Measurements from ENCODE around the gene CABLES1.
"Not testable (repeated sequence)": the region's sequence is repeated elsewhere in the genome, so short reads cannot be mapped to it uniquely, and the experiment has no call there.

The CABLES1 gene

GRCh38 chr18:23109163-23109562 is 26.1 kb upstream of the CABLES1 start:
- DNase-seq (ENCODE audit: low spot score) = not testable (repeated sequence)

- DNase-seq (ENCODE audit: low spot score) = no peak
Measured at GRCh38 chr18:23113576-23113975, 21.7 kb upstream of the CABLES1 start.

DNA sequence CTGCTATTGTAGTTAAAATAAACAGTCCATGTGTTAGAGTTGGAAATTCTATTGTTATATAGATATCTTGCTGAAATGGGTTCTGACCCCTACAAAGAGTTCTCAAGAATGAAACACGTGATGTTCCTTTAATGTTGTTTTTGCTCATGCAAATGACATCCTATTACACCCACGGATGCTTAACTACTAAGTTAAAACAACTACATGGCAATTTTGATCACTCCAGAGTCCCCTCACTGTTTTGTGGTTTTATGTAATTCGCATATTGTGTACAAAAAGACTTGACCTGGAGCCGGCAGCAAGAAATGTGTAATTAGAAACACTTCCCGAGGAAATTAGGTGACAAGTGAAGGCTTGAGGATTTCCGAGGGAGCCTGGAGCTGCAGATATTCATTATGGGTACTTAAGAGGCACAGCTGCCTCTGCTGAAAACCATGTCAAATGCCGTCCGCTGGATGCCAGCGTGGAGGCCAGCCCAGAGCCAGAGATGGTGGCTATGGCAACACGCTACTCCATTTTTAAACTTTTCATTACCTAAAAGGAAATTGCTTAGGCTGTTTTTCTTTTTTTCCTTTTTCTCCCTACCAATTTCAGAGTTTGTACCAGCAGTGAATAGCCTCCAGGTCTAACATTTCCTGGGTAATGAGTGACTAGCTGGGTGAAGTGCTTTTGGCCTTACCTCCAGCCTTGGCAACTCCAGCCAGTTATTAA is 21.0 kb upstream of the CABLES1 start:
- no peak for DNase-seq (ENCODE audit: low spot score)

DNA sequence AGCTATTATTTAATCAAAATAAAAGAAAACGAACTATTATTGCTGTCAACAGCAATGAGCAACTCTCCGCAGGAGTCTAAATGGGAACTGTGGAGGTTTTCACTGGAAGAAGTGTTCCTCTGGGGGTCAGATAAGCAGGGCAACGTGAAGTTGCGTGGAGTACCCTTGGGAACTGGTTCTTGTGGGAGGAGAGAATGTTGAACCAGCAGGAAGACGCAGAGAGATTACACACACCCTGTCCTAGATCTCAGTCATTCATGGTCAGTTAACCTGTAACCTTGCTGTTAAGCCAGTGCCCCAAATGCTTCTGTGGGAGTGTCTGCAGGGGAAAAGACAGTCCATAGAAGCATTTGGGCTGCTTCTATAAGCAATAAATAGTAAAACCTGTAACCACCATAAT is 20.4 kb upstream of the CABLES1 start:
- no peak for DNase-seq (ENCODE audit: low spot score)

DNA sequence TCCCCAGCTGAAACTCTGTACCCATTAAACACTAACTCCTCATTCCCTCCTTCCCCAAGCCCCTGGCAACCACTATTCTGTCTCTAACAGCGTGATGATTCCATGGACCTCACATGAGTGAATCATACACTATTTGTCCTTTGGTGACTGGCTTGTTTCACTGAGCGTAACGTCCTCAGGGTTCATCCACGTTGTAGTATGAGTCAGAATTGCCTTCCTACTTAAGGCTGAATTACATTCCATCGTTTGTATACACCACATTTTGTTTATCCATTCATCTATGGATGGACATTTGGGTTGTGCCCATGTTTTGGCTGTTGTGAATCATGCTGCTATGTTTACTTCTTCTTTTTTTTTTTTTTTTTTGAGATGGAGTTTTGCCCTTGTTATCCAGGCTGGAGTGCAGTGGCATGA is 19.6 kb upstream of the CABLES1 start:
- DNase-seq (ENCODE audit: low spot score) = peak; percentile 92

DNA sequence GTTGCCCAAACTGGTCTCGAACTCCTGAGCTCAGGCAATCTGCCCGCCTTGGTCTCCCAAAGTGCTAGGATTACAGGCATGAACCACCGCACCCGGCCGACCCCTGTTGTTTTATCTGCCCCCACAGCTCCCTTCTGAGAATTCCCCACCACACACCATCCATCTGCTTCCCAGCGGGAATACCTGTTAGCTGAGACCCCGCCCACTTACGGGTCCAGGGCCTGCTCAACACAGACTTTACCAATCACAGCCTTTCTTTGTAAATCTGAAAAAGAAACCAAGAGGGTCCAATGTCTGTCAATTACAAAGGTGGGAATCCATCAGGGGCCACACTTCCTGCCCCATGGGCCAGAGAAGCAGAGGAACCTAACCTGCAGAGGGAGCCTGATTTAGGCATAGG is 14.2 kb upstream of the CABLES1 start:
- no peak for DNase-seq (ENCODE audit: low spot score)

DNA sequence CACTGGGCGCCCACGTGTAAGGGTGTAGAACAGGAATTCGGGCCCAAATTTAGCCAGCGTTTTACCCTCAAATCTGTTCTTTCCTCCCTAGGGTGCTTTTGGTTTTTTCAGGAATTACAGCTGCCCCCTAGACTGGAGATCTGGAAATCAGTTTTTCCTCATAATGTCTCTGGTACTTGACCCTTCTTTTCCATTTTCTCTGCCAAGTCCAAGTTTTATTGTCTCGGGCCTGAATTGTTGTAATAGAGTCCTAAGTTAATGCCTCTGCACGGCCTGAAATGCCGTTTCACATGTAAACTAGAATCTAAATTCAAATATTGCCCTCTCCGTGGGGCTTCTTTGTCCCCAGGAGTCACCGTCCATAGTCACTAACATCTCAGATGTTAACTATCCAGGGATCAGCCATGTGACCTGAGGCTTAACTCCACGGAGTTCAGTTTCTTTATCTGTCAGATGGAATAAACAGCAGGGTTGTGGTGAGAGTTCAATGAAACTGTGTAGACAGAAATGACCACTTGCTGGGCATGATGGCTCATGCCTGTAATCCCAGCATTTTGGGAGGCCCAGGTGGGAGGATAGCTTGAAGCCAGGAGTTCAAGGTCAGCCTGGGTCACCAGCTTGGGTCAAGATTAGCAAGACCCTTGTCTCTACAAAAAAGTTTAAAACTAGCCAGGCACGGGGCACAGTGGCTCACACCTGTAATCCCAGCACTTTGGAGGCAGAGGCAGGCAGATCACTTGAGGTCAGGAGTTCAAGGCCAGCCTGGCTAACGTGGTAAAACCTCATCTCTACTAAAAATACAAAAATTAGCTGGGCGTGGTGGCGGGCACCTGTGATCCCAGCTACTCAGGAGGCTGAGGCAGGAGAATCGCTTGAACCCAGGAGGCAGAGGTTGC is 12.7 kb upstream of the CABLES1 start:
- no peak for DNase-seq (ENCODE audit: low spot score)

GRCh38 chr18:23126376-23127056 is 8.8 kb upstream of the CABLES1 start:
- DNase-seq (ENCODE audit: low spot score) = no peak

GRCh38 chr18:23127090-23127489 is 8.2 kb upstream of the CABLES1 start:
- DNase-seq (ENCODE audit: low spot score) = no peak

DNA sequence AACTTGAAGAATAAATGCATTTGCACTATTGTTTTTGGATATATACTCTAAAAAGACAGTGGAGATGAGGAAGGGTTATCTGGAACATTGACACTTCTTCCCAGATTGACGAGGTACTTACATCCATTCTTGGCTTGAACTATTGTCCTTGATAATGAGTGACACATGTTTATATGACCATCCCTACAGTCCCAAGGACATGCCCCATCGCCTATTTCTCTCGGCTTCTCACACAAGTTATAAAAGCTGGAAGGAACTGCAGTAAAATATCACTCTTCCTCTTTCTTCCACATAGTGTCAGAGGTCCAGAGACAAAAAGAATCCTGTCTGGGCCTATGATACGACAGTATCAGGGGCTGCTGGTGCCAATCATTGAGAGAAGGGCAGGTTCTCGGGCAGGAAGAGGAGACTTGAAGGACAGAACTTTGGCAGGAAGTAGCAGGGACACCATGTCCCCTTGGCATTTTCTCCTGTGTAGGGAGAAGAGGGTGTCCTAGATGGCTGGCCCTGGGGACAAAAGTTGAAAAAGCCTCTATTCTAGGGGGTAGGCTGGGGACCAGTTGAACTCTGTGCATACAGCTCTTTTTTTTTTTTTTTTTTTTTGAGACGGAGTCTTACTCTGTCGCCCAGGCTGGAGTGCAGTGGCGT is 5.8 kb upstream of the CABLES1 start:
- DNase-seq (ENCODE audit: low spot score) = no peak

DNA sequence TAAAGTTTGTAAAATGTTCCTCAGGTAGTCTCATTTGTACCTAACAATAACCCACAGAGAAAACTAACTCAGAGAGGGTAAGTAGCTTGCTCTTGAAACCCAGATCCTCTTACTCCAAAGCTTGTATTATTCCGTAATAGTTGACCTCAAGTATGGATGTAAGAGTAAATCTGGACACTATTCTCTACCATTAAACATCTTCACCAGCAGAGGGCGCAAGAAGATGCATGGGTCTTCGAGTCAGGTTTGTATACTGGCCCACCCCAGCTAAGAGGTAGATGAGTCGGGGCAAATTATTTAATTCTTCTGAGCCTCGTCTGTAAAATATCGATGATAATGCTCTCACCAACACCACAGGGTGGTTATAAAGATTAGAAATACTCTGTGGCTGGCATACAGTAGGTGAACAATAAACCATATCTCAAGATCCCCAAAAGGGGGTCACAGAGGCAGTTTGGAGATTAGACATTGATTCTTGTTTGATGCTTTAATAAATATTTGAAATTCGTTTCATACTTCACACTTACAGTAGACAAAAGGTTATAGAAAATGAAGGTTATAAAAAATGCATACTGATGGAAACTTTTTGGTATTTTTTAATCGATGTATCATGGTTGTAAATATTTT is 3.5 kb upstream of the CABLES1 start:
- peak; percentile 76 for DNase-seq (ENCODE audit: low spot score)

DNA sequence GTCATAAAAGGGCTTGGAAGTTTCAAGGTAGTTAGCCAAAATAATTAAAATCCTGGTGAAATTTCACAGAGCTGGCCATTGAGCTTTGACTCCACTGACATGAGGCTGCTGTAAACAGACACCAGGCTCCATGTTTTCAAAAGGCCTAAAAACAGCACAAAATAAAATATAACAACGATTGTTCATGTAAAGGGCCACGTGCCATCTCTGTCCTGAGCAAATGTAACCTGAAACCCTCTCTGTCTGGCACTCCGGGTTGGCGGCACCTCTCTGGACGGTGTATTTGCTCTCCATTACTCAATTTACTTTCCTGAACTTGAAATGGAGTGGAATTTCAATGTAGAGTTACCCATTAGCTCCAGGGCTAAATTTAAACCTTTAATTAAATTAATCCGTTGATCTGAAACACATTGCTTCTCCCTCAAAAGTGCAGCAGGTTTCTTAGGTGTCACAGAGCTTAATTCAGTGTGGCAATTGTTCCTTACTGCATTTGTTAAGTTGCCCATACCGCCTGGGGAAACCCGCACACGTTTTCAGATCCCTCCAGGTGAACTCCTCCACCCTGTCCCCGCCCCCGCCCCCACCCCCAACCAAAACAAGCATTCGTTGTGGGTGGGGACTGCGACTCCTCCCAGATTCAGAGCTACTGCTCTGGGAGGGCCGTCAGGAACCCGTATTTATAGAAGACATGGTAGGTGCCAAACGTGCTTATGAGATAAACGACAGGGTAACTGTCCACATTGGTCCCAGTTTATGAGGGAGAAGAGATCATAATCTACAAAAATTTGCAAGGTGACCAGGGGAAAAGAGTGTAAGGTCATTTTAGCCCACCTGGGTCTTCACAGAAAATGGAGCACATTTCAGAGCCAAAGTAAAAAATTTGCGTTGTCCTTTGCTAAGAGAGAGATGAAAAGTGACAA is 1.2 kb upstream of the CABLES1 start:
- DNase-seq (ENCODE audit: low spot score) = no peak

- DNase-seq (ENCODE audit: low spot score) = no peak
Measured at GRCh38 chr18:23135550-23136325, 453 bp downstream of the CABLES1 start.

GRCh38 chr18:23136326-23137096 is 1.2 kb downstream of the CABLES1 start:
- no peak for DNase-seq (ENCODE audit: low spot score)

GRCh38 chr18:23137097-23137635 is 1.9 kb downstream of the CABLES1 start:
- DNase-seq (ENCODE audit: low spot score) = no peak

GRCh38 chr18:23137788-23138216 is 2.5 kb downstream of the CABLES1 start:
- no peak for DNase-seq (ENCODE audit: low spot score)

DNA sequence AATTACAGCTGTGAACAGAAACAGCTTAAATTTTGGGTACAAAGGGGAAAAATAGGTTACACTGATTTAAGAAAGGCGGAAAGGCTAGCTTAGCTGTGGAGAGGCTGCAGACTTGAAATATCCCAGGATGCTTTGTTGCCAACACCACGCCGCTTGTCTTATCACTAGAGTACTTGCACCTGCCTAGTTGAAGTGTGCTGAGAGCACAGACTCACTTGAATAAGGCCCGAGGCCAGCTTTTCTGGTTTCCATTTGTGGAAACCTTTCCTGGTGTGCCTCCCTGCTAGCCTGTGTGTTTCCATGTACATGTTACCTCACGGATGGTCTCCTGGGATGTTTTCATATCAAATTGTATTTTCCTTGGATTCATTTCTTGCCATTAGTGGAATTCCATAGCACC is 3.2 kb downstream of the CABLES1 start:
- DNase-seq (ENCODE audit: low spot score) = no peak

GRCh38 chr18:23141104-23141999 is 6.1 kb downstream of the CABLES1 start:
- no peak for DNase-seq (ENCODE audit: low spot score)
